GM06990 (cell line): ENCODE data around the gene DOCK7.

Experiments
- DNase-seq: peaks from one replicate; pipeline ENCODE4 v3.0.0-alpha.2; 2011; ENCODE audit not compliant: insufficient read length; ENCODE audit errors: extremely low read depth
- H3K27me3 ChIP-seq: replicated peaks from 2 replicates; pipeline ENCODE4 v1.6.0; 2011; ENCODE audit warnings: low read length; ENCODE audit not compliant: control insufficient read depth, insufficient read depth
- H3K36me3 ChIP-seq: 2 replicates; pipeline ENCODE4 v1.5.1; 2011; ENCODE audit warnings: low read length; ENCODE audit not compliant: control insufficient read depth, insufficient read depth
- H3K4me3 ChIP-seq: replicated peaks from 2 replicates; pipeline ENCODE4 v1.5.1; 2011; ENCODE audit warnings: low read depth, mild to moderate bottlenecking, control low read depth, low read length
- CTCF ChIP-seq: IDR thresholded peaks from 2 replicates; pipeline ENCODE4 v1.5.1; 2011; ENCODE audit warnings: low read length, control low read depth, mild to moderate bottlenecking, inconsistent platforms; ENCODE audit not compliant: insufficient read depth, poor library complexity, severe bottlenecking

The DOCK7 gene

GRCh38 chr1:62434618-62435001 lies 253.6 kb downstream of the DOCK7 start:
- DNase-seq, result no peak
- no peak overlapping the region for H3K4me3 ChIP-seq
- no peak for TF ChIP-seq CTCF

GRCh38 chr1:62433861-62434617 lies 254.1 kb downstream of the DOCK7 start:
- TF ChIP-seq CTCF, result no peak
- no peak for DNase-seq
- H3K36me3 ChIP-seq, result no peaks in the 10 kb centered on the region
- H3K4me3 ChIP-seq, result no peak overlapping the region
- H3K27me3 ChIP-seq, result no peaks in the 10 kb centered on the region

More at GRCh38 chr1:62434618-62435001, 253.6 kb downstream of the DOCK7 start:
- Histone ChIP-seq H3K36me3 (no peaks in the 10 kb centered on the region), H3K27me3 (no peaks in the 10 kb centered on the region)

- no peak for TF ChIP-seq CTCF
- H3K4me3 ChIP-seq, result no peak overlapping the region
- no peak for DNase-seq
- no peaks in the 10 kb centered on the region for H3K36me3 ChIP-seq
- H3K27me3 ChIP-seq, result no peaks in the 10 kb centered on the region
Observed at GRCh38 chr1:62429581-62429980, 258.6 kb downstream of the DOCK7 start.

- no peaks in the 10 kb centered on the region for H3K27me3 ChIP-seq
Observed at GRCh38 chr1:62428351-62428750, 259.8 kb downstream of the DOCK7 start.

GRCh38 chr1:62426794-62427193 lies 261.4 kb downstream of the DOCK7 start:
- Histone ChIP-seq H3K4me3 (no peak overlapping the region), H3K27me3 (no peaks in the 10 kb centered on the region), H3K36me3 (no peaks in the 10 kb centered on the region)
- no peak for DNase-seq
- no peak for TF ChIP-seq CTCF

More at GRCh38 chr1:62428351-62428750, 259.8 kb downstream of the DOCK7 start:
- TF ChIP-seq CTCF, result no peak
- no peak for DNase-seq
- no peaks in the 10 kb centered on the region for H3K36me3 ChIP-seq
- no peak overlapping the region for H3K4me3 ChIP-seq
